Heart left ventricle (tissue), 16 donors: ENCODE results near the gene CBLB. TPM values are rescaled to one million over a fixed set of nuclear protein-coding genes. Genes with fewer than 3 reads are reported as not detected.
"Not testable (repeated sequence)": the region's sequence is repeated elsewhere in the genome, so short reads cannot be mapped to it uniquely, and the experiment has no call there.

Source experiments
- ATAC-seq, 4 donors: fragments of 200-7000 bp; cut with Tn5 transposase; one replicate each; pipeline ENCODE4 v1.9.1; 2020 to 2022; ENCODE audit warnings: moderate library complexity in 4 of 4, mild to moderate bottlenecking in 3 of 4, moderate number of reproducible peaks in 1 of 4
- DNase-seq, 5 donors: peaks; one replicate each; pipeline ENCODE4 v3.0.0-alpha.2; 2020
- H3K27ac ChIP-seq, 12 donors: fragments of 200-600 bp; sonication (generic) in 4 of 12; one replicate each; pipeline versions ENCODE4 v1.5.0 to v1.8.0; 2016 to 2022; ENCODE audit warnings: mild to moderate bottlenecking in 2 of 12
- H3K27me3 ChIP-seq, 9 donors: fragments of 200-600 bp; sonication (generic) in 2 of 9; one replicate each; pipeline versions ENCODE4 v1.5.1 to v1.8.0; 2016 to 2022; ENCODE audit warnings: mild to moderate bottlenecking in 3 of 9
- H3K36me3 ChIP-seq, 9 donors: fragments of 200-600 bp; sonication (generic) in 2 of 9; one replicate each; pipeline versions ENCODE4 v1.5.0 to v1.8.0; 2018 to 2022; ENCODE audit warnings: mild to moderate bottlenecking in 2 of 9
- H3K4me1 ChIP-seq, 12 donors: fragments of 200-600 bp; sonication (generic) in 4 of 12; one replicate each; pipeline versions ENCODE4 v1.5.0 to v1.8.0; 2016 to 2022; ENCODE audit warnings: mild to moderate bottlenecking in 3 of 12
- H3K4me3 ChIP-seq, 12 donors: fragments of 200-600 bp; sonication (generic) in 4 of 12; one replicate each; pipeline versions ENCODE4 v1.5.0 to v1.8.0; 2017 to 2022; ENCODE audit warnings: mild to moderate bottlenecking in 9 of 12, moderate library complexity in 4 of 12
- H3K9me3 ChIP-seq, 12 donors: fragments of 200-600 bp; sonication (generic) in 4 of 12; one replicate each; pipeline versions ENCODE4 v1.5.0 to v1.8.0; 2016 to 2022; ENCODE audit warnings: mild to moderate bottlenecking in 1 of 12
- CTCF ChIP-seq, 12 donors: fragments of 200-600 bp; sonication (generic) in 4 of 12; IDR thresholded peaks; one replicate each; pipeline versions ENCODE4 v1.5.0 to v1.8.0; 2018 to 2022; ENCODE audit warnings: antibody characterized with exemption in 12 of 12, mild to moderate bottlenecking in 5 of 12
- POLR2A ChIP-seq, 2 donors: fragments of 450-650 bp; IDR thresholded peaks; one replicate each; pipeline ENCODE4 v1.6.1; 2017; ENCODE audit warnings: antibody characterized with exemption in 2 of 2, mild to moderate bottlenecking in 2 of 2, moderate library complexity in 2 of 2
- WGBS, 4 donors: extraction: QIAGEN DNeasy Blood & Tissue Kit in 2 of 4; methylation state at CpG; one replicate each; pipeline versions ENCODE4 v1.1.5 to v1.1.7; 2013 to 2018; 5-methylcytosine and 5-hydroxymethylcytosine counted together
- intact Hi-C, 10 donors: fragments of 100-400 bp; cut with DNase I; formaldehyde crosslinking; loops; one replicate each; pipeline versions ENCODE4 v1.11.1 to v1.14.2; 2022
- polyA plus RNA-seq, 2 donors: library from polyadenylated mRNA; stranded (reverse); fragments of 200-250 nt; gene quantifications; one replicate each; pipeline ENCODE4 v1.2.3, GENCODE V29; 2013
- total RNA-seq, 9 donors: library from RNA; depleted of rRNA in 2 of 9; stranded (reverse); fragments of >200 nt in 2 of 9; fragmentation: NEBNext Ultra II Directional in 3 of 9; extraction: Animal tissue kit (Norgen Biotek cat#: 25700) in 3 of 9; gene quantifications; one replicate each; pipeline versions ENCODE4 v1.1.0 to v1.2.4, GENCODE V29; 2016 to 2023
- donor health status: ischemic (EF 13 %, LVEDD 7.1; RV severe dilation, severe dysfunction).
- donor health status: healthy with polysubstance abuse.
- donor health status: DM: no; HTN: yes; CAD: no.
- donor health status: DM: no; HTN: no; CAD: no.
- donor health status: ischemic (EF 25% LVEDD 6.9; RV normal size, moderate dysfunction).
- donor health status: ischemic (EF 25% LVEDD 5.7; RV mildly dilated, moderate dysfunction).
- donor health status: healthy.
- donor health status: DM: yes; HTN: yes; CAD: no.
- donor health status: ischemic (EF 35%, LVEDD 5.7; RV mildly dilated, moderate dysfunction).
- donor health status: nonischemic (EF 11% LVEDD 7.7; RV severe dilation, severe dysfunction).
- donor health status: DM: yes; HTN: yes; CAD: no.
- donor health status: PGD.
- donor health status: ischemic (EF 29% LVEDD 5.4; RV normal size, mild dysfunction).
- donor health status: nonischemic (EF 23%, LVEDD 6.1; RV moderate dilation, normal function).

The CBLB gene
- total and polyA plus RNA-seq, 11 donors = 18.6 to 74.4 (median 42.3) TPM

GRCh38 chr3:105729667-105730066 is 139.1 kb downstream of the CBLB start:
- peaks cover 0 to 33% (median 0%) of the 10 kb centered on the region in 12 donors for H3K4me1 ChIP-seq
- H3K27me3 ChIP-seq = no peaks in the 10 kb centered on the region
- H3K27ac ChIP-seq = no peak overlapping the region
- intact Hi-C loops = no loop called here
- peaks cover 2 to 69% (median 52%) of the 10 kb centered on the region in 9 donors for H3K36me3 ChIP-seq
- TF ChIP-seq CTCF (IDR thresholded peaks at IDR 0.05) (no peak), POLR2A (IDR thresholded peaks at IDR 0.05) (no peak)
- WGBS, 4 donors = 72 to 79% (median 76%) methylated on average over 3 of the region's 3 CpGs
- H3K4me3 ChIP-seq = no peak overlapping the region
- peaks cover 0 to 22% (median 5%) of the 10 kb centered on the region in 12 donors for H3K9me3 ChIP-seq
- ATAC-seq = no peak
- no peak for DNase-seq

GRCh38 chr3:105728771-105729312 is 140.0 kb downstream of the CBLB start:
- intact Hi-C loops = no loop called here
- ATAC-seq = no peak
- WGBS, 4 donors = 74 to 84% (median 79%) methylated on average over 3 of the region's 3 CpGs

GRCh38 chr3:105727036-105727435 is 141.8 kb downstream of the CBLB start:
- DNase-seq, H3K27me3 ChIP-seq, ATAC-seq, intact Hi-C loops, H3K4me3 ChIP-seq, H3K27ac ChIP-seq: not testable (repeated sequence)
- Histone ChIP-seq H3K9me3 (peaks cover 0 to 22% (median 5%) of the 10 kb centered on the region in 12 donors), H3K36me3 (peaks cover 2 to 51% (median 33%) of the 10 kb centered on the region in 9 donors), H3K4me1 (peaks cover 0 to 51% (median 0%) of the 10 kb centered on the region in 12 donors)
- 94 to 99% (median 97%) methylated on average over 3 of the region's 3 CpGs for WGBS, 4 donors

More at GRCh38 chr3:105728771-105729312, 140.0 kb downstream of the CBLB start:
- Histone ChIP-seq H3K4me3 (no peak overlapping the region), H3K27ac (no peak overlapping the region), H3K27me3 (no peaks in the 10 kb centered on the region), H3K36me3 (peaks cover 2 to 65% (median 48%) of the 10 kb centered on the region in 9 donors), H3K4me1 (peaks cover 0 to 39% (median 0%) of the 10 kb centered on the region in 12 donors), H3K9me3 (peaks cover 0 to 22% (median 5%) of the 10 kb centered on the region in 12 donors)
- no peak for DNase-seq
- TF ChIP-seq POLR2A (IDR thresholded peaks at IDR 0.05) (no peak), CTCF (IDR thresholded peaks at IDR 0.05) (no peak)

GRCh38 chr3:105722943-105723556 is 145.8 kb downstream of the CBLB start:
- Histone ChIP-seq H3K27ac (peak overlapping the region in 1 of 12 donors; percentile 70), H3K27me3 (no peaks in the 10 kb centered on the region), H3K4me1 (peaks cover 0 to 20% (median 0%) of the 10 kb centered on the region in 12 donors), H3K36me3 (peaks cover 2 to 49% (median 34%) of the 10 kb centered on the region in 9 donors), H3K4me3 (no peak overlapping the region), H3K9me3 (peaks cover 0 to 16% (median 5%) of the 10 kb centered on the region in 12 donors)
- WGBS, 4 donors = 65 to 74% (median 70%) methylated on average over 3 of the region's 3 CpGs
- DNase-seq (no peak), ATAC-seq (peak in 1 of 4 donors; percentile 46)
- intact Hi-C loops = no loop called here
- TF ChIP-seq CTCF (IDR thresholded peaks at IDR 0.05) (no peak), POLR2A (IDR thresholded peaks at IDR 0.05) (no peak)
